Erythroblast (primary cell): ENCODE data around the gene UBTF.

Experiments used
- DNase-seq, 2 experiments: peaks; one replicate each; lab custom pipeline; 2025; lab: John Stamatoyannopoulos, UW
- GATA1 ChIP-seq: IDR thresholded peaks from 2 replicates; pipeline ENCODE4 v1.6.1; 2011; ENCODE audit warnings: low read depth, mild to moderate bottlenecking, control low read depth, low read length, moderate library complexity
- POLR2A ChIP-seq: IDR thresholded peaks from 2 replicates; pipeline ENCODE4 v1.6.1; 2011; ENCODE audit warnings: mild to moderate bottlenecking, low read length

The UBTF gene

GRCh38 chr17:44219616-44220212, at the start of gene UBTF:
TSS of gene UBTF (minus strand) at chr17:44219675. CDS start at chr17:44218229, 1,446 bp downstream.
- peak; percentile 77 to 87 for DNase-seq
- TF ChIP-seq POLR2A (no peak), GATA1 (no peak)

GRCh38 chr17:44268709-44269534, 49.4 kb upstream of the UBTF start:
- no peak for TF ChIP-seq POLR2A
- no peak for TF ChIP-seq GATA1
- peak; percentile 76 to 79 for DNase-seq

- TF ChIP-seq GATA1, result peak; percentile 39
- peak; percentile 91 for TF ChIP-seq POLR2A
- DNase-seq, result peak; percentile 98 to 99
Measured at GRCh38 chr17:44267818-44268490, 48.5 kb upstream of the UBTF start, which contains the start of gene SLC4A1. TSS of gene SLC4A1 (minus strand) at chr17:44268135. CDS start at chr17:44262866, 5,269 bp downstream.

GRCh38 chr17:44267165-44267455, 47.6 kb upstream of the UBTF start:
- TF ChIP-seq POLR2A (no peak), GATA1 (no peak)
- DNase-seq, result peak; percentile 83 to 88

GRCh38 chr17:44266402-44267164, 47.1 kb upstream of the UBTF start:
- TF ChIP-seq GATA1 (peak; percentile 100), POLR2A (peak; percentile 95)
- peak; percentile 98 to 100 for DNase-seq

GRCh38 chr17:44263345-44263902, 43.9 kb upstream of the UBTF start:
- DNase-seq, result no peak
- TF ChIP-seq POLR2A, result peak; percentile 36
- no peak for TF ChIP-seq GATA1

- no peak for TF ChIP-seq POLR2A
Measured at GRCh38 chr17:44262654-44263225, 43.3 kb upstream of the UBTF start.

GRCh38 chr17:44260296-44260695, 40.8 kb upstream of the UBTF start:
- TF ChIP-seq GATA1 (no peak), POLR2A (no peak)
- no peak for DNase-seq

More at GRCh38 chr17:44262654-44263225, 43.3 kb upstream of the UBTF start:
- DNase-seq, result no peak

GRCh38 chr17:44258811-44259351, 39.4 kb upstream of the UBTF start:
- no peak for DNase-seq
- TF ChIP-seq GATA1, result no peak
- TF ChIP-seq POLR2A, result no peak

GRCh38 chr17:44257815-44258760, 38.6 kb upstream of the UBTF start:
- TF ChIP-seq GATA1, result no peak
- TF ChIP-seq POLR2A, result no peak
- DNase-seq, result no peak

- no peak for TF ChIP-seq GATA1
- TF ChIP-seq POLR2A, result no peak
- DNase-seq, result no peak
Measured at GRCh38 chr17:44256671-44257070, 37.2 kb upstream of the UBTF start.

- DNase-seq, result no peak
- TF ChIP-seq POLR2A (peak; percentile 39), GATA1 (no peak)
Measured at GRCh38 chr17:44255915-44256314, 36.4 kb upstream of the UBTF start.
